DMS 273 treated with DMSO at 0.1 percent for 48 hours (cell line): ENCODE data around the gene ZNF121.
A peak's percentile ranks its signal among the peaks of the same experiment; 100 is the strongest.

Experiments
- DNase-seq: peaks from one replicate; lab custom pipeline; 2025; lab: John Stamatoyannopoulos, UW

Gene ZNF121

DNA sequence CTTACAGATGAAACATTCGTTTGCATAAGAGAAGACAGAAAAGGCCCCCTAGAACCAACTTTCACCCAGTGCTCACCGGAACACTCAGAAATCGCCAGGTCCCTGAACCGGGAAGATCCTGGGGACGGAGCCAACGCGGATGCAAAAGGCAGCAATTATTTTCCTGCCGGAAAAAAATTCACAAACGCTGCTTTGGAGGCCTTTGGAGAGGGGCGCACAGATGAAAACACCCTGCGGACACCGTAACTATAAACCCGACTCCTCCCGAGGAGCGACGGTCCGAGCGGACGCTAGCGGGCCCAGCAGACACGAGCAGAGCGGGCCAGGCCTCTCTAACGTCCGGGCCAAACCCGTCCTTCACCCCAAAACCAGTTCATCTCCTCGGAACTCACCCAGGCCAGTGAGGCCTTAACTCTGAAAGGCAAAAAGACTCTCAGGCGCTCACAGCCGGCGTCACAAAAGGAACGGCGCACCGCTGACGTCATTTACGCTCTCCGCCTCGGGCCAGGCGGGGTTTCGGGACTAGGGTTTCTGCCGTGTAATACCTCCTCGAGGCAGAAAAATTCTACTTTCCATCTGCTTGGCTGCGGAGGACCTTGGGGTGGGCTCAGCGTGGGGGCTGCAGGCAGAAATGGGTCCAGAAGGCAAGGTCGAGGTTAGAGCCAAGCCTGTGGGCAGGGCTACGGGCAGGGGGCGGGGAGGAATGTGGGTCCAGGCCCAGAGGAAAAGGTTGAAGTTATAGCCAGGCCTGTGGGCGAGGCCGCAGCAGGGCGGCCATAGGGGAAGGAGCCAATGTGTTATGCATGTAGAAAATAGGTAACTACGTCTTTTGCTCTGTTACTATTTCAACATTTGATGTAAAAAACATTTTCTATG is 45.9 kb downstream of the ZNF121 start, which contains the start of gene ZNF426:
TSS of gene ZNF426 (minus strand) at position 463 of the 876 bp plus-strand sequence. CDS start 2,413 bp downstream, outside the sequence.
- DNase-seq = peak; percentile 50

- no peak for DNase-seq
These were observed 48.4 kb downstream of the ZNF121 start for GRCh38 chr19:9535934-9536333.

- no peak for DNase-seq
These were observed 52.4 kb downstream of the ZNF121 start for GRCh38 chr19:9531933-9532332.

DNA sequence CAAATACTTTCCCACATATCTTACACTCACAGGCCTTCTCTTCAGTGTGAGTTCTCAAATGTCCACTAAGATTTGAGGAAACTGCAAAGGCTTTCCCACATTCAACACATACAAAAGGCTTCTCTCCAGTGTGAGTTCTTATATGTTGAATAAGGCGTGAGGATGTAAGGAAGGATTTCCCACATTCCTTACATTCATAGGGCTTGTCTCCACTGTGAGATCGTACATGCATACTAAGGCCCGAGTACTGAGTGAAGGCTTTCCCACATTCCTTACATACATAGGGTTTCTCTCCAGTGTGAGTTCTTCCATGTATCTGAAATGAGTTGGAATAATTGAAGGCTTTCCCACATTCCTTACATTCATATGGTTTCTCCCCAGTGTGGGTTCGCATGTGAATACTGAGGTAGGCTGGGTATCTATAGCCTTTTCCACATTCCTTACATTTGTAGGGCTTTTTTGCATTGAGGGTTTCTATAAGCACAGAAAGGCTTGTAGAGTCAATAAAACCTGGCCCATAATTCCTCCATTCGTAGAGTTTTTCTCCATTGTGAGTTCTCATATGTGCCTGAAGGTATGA is 55.5 kb downstream of the ZNF121 start:
- no peak for DNase-seq

DNA sequence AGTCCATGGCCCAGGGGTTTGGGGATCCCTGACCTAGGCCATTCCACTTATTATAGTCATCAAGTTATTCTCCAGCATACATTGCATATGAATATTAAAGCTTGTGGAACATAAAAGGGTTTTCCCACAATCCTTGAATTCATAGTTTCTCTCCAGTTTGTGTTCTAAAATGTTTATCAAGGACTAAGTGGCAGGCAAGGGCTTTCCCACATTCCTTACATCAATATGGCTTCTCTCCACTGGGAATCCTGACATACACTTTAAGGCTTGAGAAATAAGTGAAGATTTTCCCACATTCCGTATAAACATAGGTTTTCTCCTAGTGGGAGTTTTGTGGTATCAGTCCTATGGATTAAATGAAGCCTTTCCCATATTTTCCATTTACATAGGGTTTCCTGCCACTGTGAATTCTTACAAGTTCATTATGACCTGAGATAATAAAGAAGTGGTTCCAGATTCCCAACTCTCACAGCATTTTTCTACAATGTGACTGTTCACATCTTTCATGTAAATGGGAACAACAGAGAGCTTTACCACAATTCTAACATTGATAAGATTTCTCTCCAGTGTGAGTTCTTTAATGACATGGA is 60.3 kb downstream of the ZNF121 start:
- no peak for DNase-seq
